Bronchial epithelial cell (primary cell): ENCODE measurements around the gene AGBL4. TPM values are rescaled to one million over a fixed set of nuclear protein-coding genes. Genes with fewer than 3 reads are reported as not detected.

ENCODE experiments used
- DNase-seq: peaks from one replicate; pipeline ENCODE4 v3.0.0-alpha.2; 2010; ENCODE audit warnings: low read depth
- FAIRE-seq: peaks from 2 replicates; lab custom pipeline; 2011; peaks lifted over from hg19 to GRCh38; lab: Jason Lieb, UNC
- H3K27me3 ChIP-seq: 2 replicates; pipeline ENCODE4 v1.5.1; 2011; ENCODE audit warnings: low read length; ENCODE audit not compliant: control insufficient read depth, insufficient read depth
- H3K36me3 ChIP-seq: 2 replicates; pipeline ENCODE4 v1.5.1; 2011; ENCODE audit warnings: low read length; ENCODE audit not compliant: control insufficient read depth, insufficient read depth
- H3K4me3 ChIP-seq: 2 replicates; pipeline ENCODE4 v1.5.1; 2011; ENCODE audit warnings: mild to moderate bottlenecking, low read depth, low read length, control low read depth
- CTCF ChIP-seq: IDR thresholded peaks from 2 replicates; pipeline ENCODE4 v1.5.1; 2011; ENCODE audit warnings: mild to moderate bottlenecking, moderate library complexity, low read length, control low read depth, inconsistent platforms; ENCODE audit not compliant: insufficient read depth, severe bottlenecking
- total RNA-seq: library from RNA; depleted of rRNA; stranded (reverse); fragments of >200 nt; gene quantifications from 2 replicates; pipeline ENCODE4 v1.2.1, GENCODE V29; 2014

The AGBL4 gene
- not detected in 2 replicates for total RNA-seq

GRCh38 chr1:50023292-50024159 is at the start of gene AGBL4:
Gene AGBL4 (minus strand): TSS chr1:50023954.
- no peak for TF ChIP-seq CTCF
- peak; percentile 11 for DNase-seq
- no peak for FAIRE-seq
- H3K27me3 ChIP-seq: peaks cover 2% of the 10 kb centered on the region
- peak within 1 kb of the TSS; percentile 41 for H3K4me3 ChIP-seq
- no peaks in the 10 kb centered on the region for H3K36me3 ChIP-seq

GRCh38 chr1:50066806-50067205 is 43.1 kb upstream of the AGBL4 start:
- FAIRE-seq (no peak), DNase-seq (no peak)
- H3K4me3 ChIP-seq: no peak overlapping the region
- TF ChIP-seq CTCF: no peak
- no peaks in the 10 kb centered on the region for H3K27me3 ChIP-seq
- H3K36me3 ChIP-seq: no peaks in the 10 kb centered on the region

- Histone ChIP-seq H3K4me3 (no peak overlapping the region), H3K36me3 (no peaks in the 10 kb centered on the region), H3K27me3 (no peaks in the 10 kb centered on the region)
- FAIRE-seq: no peak
- no peak for TF ChIP-seq CTCF
- DNase-seq: peak; percentile 48
These were observed 36.5 kb upstream of the AGBL4 start for GRCh38 chr1:50060279-50060678.

- DNase-seq (no peak), FAIRE-seq (no peak)
- no peak for TF ChIP-seq CTCF
- no peaks in the 10 kb centered on the region for H3K36me3 ChIP-seq
- peaks cover 2% of the 10 kb centered on the region for H3K27me3 ChIP-seq
- H3K4me3 ChIP-seq: no peak overlapping the region
These were observed 25.0 kb upstream of the AGBL4 start for GRCh38 chr1:50048791-50049190.

GRCh38 chr1:50047916-50048694 is 24.4 kb upstream of the AGBL4 start:
- Histone ChIP-seq H3K4me3 (no peak overlapping the region), H3K27me3 (peaks cover 2% of the 10 kb centered on the region)
- no peak for FAIRE-seq

More at GRCh38 chr1:50047916-50048694, 24.4 kb upstream of the AGBL4 start:
- no peak for DNase-seq
- peak; percentile 12 for TF ChIP-seq CTCF
- no peaks in the 10 kb centered on the region for H3K36me3 ChIP-seq
